ENCODE data around the gene MPP1. TPM values are rescaled to one million over a fixed set of nuclear protein-coding genes. Genes with fewer than 3 reads are reported as not detected.

The MPP1 gene
- polyA plus RNA-seq, 2 of the 4 experiments (the other 2 are of a cell fraction), result 10.7 to 14.3 TPM

DNA sequence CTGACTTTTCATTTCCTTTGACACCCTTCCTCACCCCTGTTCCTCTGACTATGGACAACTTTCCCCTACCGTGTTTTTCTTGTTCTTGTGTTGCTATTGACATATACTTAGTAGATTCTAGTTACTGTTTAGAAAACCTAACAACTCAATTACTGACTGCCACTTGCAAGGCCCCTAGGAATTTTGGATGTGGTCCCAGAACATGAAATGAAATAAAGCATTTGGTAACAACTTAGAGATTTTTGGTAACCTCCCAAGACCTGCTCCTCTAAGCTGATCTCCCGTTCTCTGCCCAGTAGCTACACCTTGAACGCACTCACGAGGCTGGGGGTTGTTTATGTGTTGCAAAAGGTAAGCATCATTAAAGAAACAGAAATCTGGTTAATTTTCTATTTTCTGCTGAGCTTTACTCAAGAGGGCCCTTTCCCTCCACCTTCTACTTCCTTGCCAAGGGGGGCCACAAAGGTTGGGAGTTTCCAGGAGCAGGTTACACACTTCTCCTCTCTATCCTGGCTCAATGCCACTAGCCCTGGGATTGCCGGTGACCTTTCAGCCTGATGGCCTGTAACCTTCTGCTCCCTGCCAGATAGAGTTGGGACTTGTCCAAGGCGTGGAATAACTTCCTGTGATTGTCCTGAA is 74.9 kb downstream of the MPP1 start:
- H3K4me2 ChIP-seq, result peak overlapping the region; percentile 35
- FAIRE-seq (no peak), ATAC-seq (no peak), DNase-seq (ENCODE audit: low read depth in 1 of 2, low spot score in 1 of 2) (no peak)
- H3K4me1 ChIP-seq, result peaks cover 52% of the 10 kb centered on the region
- H3K27ac ChIP-seq, result peak overlapping the region in 1 of 2 experiments; percentile 38; a peak in 1 of 6 replicates
- CTCF ChIA-PET, result interaction anchor here (2.6 kb wide), 1 partner anchor 19 kb away, joined by 20 read pairs; the partner anchor contains the start of gene GAB3
- H3K9me3 ChIP-seq, result no peaks in the 10 kb centered on the region
- H3K4me3 ChIP-seq, result no peak overlapping the region
- TF ChIP-seq RAD21 (conservative IDR thresholded peaks at IDR 0.05 in 1 of 2, IDR thresholded peaks at IDR 0.05 in 1 of 2), result no peak
- no peak for TF ChIP-seq HDAC2 (IDR thresholded peaks at IDR 0.05)
- no peak for TF ChIP-seq TP53 (CRISPR knock-in tag; IDR thresholded peaks at IDR 0.05)
- TF ChIP-seq, protein P1, sequence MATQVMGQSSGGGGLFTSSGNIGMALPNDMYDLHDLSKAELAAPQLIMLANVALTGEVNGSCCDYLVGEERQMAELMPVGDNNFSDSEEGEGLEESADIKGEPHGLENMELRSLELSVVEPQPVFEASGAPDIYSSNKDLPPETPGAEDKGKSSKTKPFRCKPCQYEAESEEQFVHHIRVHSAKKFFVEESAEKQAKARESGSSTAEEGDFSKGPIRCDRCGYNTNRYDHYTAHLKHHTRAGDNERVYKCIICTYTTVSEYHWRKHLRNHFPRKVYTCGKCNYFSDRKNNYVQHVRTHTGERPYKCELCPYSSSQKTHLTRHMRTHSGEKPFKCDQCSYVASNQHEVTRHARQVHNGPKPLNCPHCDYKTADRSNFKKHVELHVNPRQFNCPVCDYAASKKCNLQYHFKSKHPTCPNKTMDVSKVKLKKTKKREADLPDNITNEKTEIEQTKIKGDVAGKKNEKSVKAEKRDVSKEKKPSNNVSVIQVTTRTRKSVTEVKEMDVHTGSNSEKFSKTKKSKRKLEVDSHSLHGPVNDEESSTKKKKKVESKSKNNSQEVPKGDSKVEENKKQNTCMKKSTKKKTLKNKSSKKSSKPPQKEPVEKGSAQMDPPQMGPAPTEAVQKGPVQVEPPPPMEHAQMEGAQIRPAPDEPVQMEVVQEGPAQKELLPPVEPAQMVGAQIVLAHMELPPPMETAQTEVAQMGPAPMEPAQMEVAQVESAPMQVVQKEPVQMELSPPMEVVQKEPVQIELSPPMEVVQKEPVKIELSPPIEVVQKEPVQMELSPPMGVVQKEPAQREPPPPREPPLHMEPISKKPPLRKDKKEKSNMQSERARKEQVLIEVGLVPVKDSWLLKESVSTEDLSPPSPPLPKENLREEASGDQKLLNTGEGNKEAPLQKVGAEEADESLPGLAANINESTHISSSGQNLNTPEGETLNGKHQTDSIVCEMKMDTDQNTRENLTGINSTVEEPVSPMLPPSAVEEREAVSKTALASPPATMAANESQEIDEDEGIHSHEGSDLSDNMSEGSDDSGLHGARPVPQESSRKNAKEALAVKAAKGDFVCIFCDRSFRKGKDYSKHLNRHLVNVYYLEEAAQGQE (IDR thresholded peaks at IDR 0.05), result no peak
- TF ChIP-seq NR3C1 (IDR thresholded peaks at IDR 0.05), result no peak
- POLR2A ChIA-PET, result no interaction called here
- 32% methylated on average over 6 of the region's 6 CpGs for WGBS (ENCODE audit: missing lambda C conversion rate)

DNA sequence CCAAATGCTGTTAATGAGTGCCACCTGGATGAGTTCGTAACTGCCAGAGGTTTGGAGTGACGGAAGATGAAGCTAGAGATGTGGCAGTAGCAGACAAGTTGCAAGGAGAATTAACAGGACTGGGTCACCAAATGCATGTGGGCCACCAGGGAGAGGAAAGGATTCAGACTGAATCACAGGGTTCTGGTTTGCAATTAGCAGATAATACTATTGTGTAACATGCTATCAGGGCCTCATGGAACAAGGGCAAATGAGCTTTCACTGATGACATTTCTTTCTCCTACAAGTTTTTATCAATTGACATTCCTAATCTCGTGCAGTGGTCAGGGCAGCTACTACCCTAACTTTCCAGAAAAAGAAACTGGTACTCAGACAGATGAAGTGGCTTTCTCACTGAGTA is 75.8 kb downstream of the MPP1 start:
- H3K4me2 ChIP-seq, result no peak overlapping the region
- H3K4me1 ChIP-seq, result peaks cover 43% of the 10 kb centered on the region
- CTCF ChIA-PET, result interaction anchor here (2.6 kb wide), 1 partner anchor 20 kb away, joined by 20 read pairs; the partner anchor contains the start of gene GAB3
- no peak overlapping the region for H3K27ac ChIP-seq
- ATAC-seq (no peak), DNase-seq (ENCODE audit: low read depth in 1 of 2, low spot score in 1 of 2) (no peak), FAIRE-seq (no peak)
- POLR2A ChIA-PET, result no interaction called here
- H3K9me3 ChIP-seq, result no peaks in the 10 kb centered on the region
- no peak for TF ChIP-seq POLR2AphosphoS2 (conservative IDR thresholded peaks at IDR 0.05; ENCODE audit: low read length)
- TF ChIP-seq TFCP2L1 (CRISPR knock-in tag; IDR thresholded peaks at IDR 0.05), result no peak
- no peak for TF ChIP-seq FOXS1 (CRISPR knock-in tag; IDR thresholded peaks at IDR 0.05)
- no peak for TF ChIP-seq SMC3 (IDR thresholded peaks at IDR 0.05)
- TF ChIP-seq, protein P2, sequence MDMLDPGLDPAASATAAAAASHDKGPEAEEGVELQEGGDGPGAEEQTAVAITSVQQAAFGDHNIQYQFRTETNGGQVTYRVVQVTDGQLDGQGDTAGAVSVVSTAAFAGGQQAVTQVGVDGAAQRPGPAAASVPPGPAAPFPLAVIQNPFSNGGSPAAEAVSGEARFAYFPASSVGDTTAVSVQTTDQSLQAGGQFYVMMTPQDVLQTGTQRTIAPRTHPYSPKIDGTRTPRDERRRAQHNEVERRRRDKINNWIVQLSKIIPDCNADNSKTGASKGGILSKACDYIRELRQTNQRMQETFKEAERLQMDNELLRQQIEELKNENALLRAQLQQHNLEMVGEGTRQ (IDR thresholded peaks at IDR 0.05), result no peak
- no peak for TF ChIP-seq CHD2 (IDR thresholded peaks at IDR 0.05; ENCODE audit: low read length, partially characterized antibody)
- no peak for TF ChIP-seq EHF (CRISPR knock-in tag; IDR thresholded peaks at IDR 0.05)
- no peak for TF ChIP-seq CEBPB (IDR thresholded peaks at IDR 0.05)
- no peak for TF ChIP-seq HOXB5 (CRISPR knock-in tag; IDR thresholded peaks at IDR 0.05)
- no peak for TF ChIP-seq NR3C1 (IDR thresholded peaks at IDR 0.05)
- TF ChIP-seq RARB (CRISPR knock-in tag; IDR thresholded peaks at IDR 0.05), result no peak
- no peak for TF ChIP-seq GATA3 (IDR thresholded peaks at IDR 0.05; ENCODE audit: borderline replicate concordance)
- no peak for TF ChIP-seq HOXB13 (CRISPR knock-in tag; IDR thresholded peaks at IDR 0.05; ENCODE audit: low read depth)
- TF ChIP-seq, protein P3, sequence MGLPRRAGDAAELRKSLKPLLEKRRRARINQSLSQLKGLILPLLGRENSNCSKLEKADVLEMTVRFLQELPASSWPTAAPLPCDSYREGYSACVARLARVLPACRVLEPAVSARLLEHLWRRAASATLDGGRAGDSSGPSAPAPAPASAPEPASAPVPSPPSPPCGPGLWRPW (IDR thresholded peaks at IDR 0.05), result no peak
- no peak for TF ChIP-seq JUN (IDR thresholded peaks at IDR 0.05)
- TF ChIP-seq, protein P4, sequence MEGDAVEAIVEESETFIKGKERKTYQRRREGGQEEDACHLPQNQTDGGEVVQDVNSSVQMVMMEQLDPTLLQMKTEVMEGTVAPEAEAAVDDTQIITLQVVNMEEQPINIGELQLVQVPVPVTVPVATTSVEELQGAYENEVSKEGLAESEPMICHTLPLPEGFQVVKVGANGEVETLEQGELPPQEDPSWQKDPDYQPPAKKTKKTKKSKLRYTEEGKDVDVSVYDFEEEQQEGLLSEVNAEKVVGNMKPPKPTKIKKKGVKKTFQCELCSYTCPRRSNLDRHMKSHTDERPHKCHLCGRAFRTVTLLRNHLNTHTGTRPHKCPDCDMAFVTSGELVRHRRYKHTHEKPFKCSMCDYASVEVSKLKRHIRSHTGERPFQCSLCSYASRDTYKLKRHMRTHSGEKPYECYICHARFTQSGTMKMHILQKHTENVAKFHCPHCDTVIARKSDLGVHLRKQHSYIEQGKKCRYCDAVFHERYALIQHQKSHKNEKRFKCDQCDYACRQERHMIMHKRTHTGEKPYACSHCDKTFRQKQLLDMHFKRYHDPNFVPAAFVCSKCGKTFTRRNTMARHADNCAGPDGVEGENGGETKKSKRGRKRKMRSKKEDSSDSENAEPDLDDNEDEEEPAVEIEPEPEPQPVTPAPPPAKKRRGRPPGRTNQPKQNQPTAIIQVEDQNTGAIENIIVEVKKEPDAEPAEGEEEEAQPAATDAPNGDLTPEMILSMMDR (IDR thresholded peaks at IDR 0.05), result no peak
- TF ChIP-seq EP300 (IDR thresholded peaks at IDR 0.05), result no peak
- no peak for TF ChIP-seq MAZ (IDR thresholded peaks at IDR 0.05; ENCODE audit: borderline replicate concordance, low read depth, low read length)
- 78% methylated on average over 3 of the region's 3 CpGs for WGBS (ENCODE audit: missing lambda C conversion rate)
- no peak overlapping the region for H3K4me3 ChIP-seq

Small RNA genes lying within 50 kb of the gene (small RNA-seq; reads per million reads assigned to genes)
- 0 reads per million in 6 experiments for gene SNORA36A

Other genes with a start within 250 kb of the MPP1 start
- not detected in 2 replicates for gene CTAG1A, start 220.4 kb downstream of the MPP1 start, polyA plus RNA-seq (2011; rRNA removed)
- gene CTAG1A, start 220.4 kb downstream of the MPP1 start, polyA plus RNA-seq (2017; fragmentation: RNase III; extraction: RNeasy Plus Mini Kit Qiagen cat#74134 plus additional on column Dnase treatment), result not detected in 3 replicates
- gene CTAG1B, start 186.2 kb downstream of the MPP1 start, polyA plus RNA-seq (2011; rRNA removed), result not detected in 2 replicates
- not detected in 3 replicates for gene CTAG1B, start 186.2 kb downstream of the MPP1 start, polyA plus RNA-seq (2017; fragmentation: RNase III; extraction: RNeasy Plus Mini Kit Qiagen cat#74134 plus additional on column Dnase treatment)
- not detected in 2 replicates for gene CTAG2, start 151.9 kb downstream of the MPP1 start, polyA plus RNA-seq (2011; rRNA removed)
- gene CTAG2, start 151.9 kb downstream of the MPP1 start, polyA plus RNA-seq (2017; fragmentation: RNase III; extraction: RNeasy Plus Mini Kit Qiagen cat#74134 plus additional on column Dnase treatment), result not detected in 3 replicates
- gene GAB3, start 54.4 kb downstream of the MPP1 start, polyA plus RNA-seq (2011; rRNA removed), result 0.39 and 0.56 TPM in 2 replicates
- 0.13 to 0.21 TPM (median 0.15 TPM) in 3 replicates for gene GAB3, start 54.4 kb downstream of the MPP1 start, polyA plus RNA-seq (2017; fragmentation: RNase III; extraction: RNeasy Plus Mini Kit Qiagen cat#74134 plus additional on column Dnase treatment)
- gene DKC1, start 42.6 kb downstream of the MPP1 start, polyA plus RNA-seq (2011; rRNA removed), result 137 and 209 TPM in 2 replicates
- 165 to 190 TPM (median 166 TPM) in 3 replicates for gene DKC1, start 42.6 kb downstream of the MPP1 start, polyA plus RNA-seq (2017; fragmentation: RNase III; extraction: RNeasy Plus Mini Kit Qiagen cat#74134 plus additional on column Dnase treatment)
- not detected in 2 replicates for gene SMIM9, start 29.2 kb upstream of the MPP1 start, polyA plus RNA-seq (2011; rRNA removed)
- not detected in 3 replicates for gene SMIM9, start 29.2 kb upstream of the MPP1 start, polyA plus RNA-seq (2017; fragmentation: RNase III; extraction: RNeasy Plus Mini Kit Qiagen cat#74134 plus additional on column Dnase treatment)
- gene F8A1, start 80.9 kb upstream of the MPP1 start, polyA plus RNA-seq (2011; rRNA removed), result 16.8 and 32.5 TPM in 2 replicates
- gene F8A1, start 80.9 kb upstream of the MPP1 start, polyA plus RNA-seq (2017; fragmentation: RNase III; extraction: RNeasy Plus Mini Kit Qiagen cat#74134 plus additional on column Dnase treatment), result 40.2 to 52.2 TPM (median 44.5 TPM) in 3 replicates
- 6.4 and 6.9 TPM in 2 replicates for gene F8, start 217.2 kb upstream of the MPP1 start, polyA plus RNA-seq (2011; rRNA removed)
- 4.3 to 6.1 TPM (median 4.7 TPM) in 3 replicates for gene F8, start 217.2 kb upstream of the MPP1 start, polyA plus RNA-seq (2017; fragmentation: RNase III; extraction: RNeasy Plus Mini Kit Qiagen cat#74134 plus additional on column Dnase treatment)
- gene FUNDC2, start 221.4 kb upstream of the MPP1 start, polyA plus RNA-seq (2011; rRNA removed), result 159 and 190 TPM in 2 replicates
- 63.5 to 73.0 TPM (median 66.5 TPM) in 3 replicates for gene FUNDC2, start 221.4 kb upstream of the MPP1 start, polyA plus RNA-seq (2017; fragmentation: RNase III; extraction: RNeasy Plus Mini Kit Qiagen cat#74134 plus additional on column Dnase treatment)